DMS114 treated with DMSO at 0.1 percent for 48 hours (cell line): Measurements from ENCODE around the gene ARID5B.
A peak's percentile ranks its signal among the peaks of the same experiment; 100 is the strongest.

ENCODE experiments used
- DNase-seq: peaks from one replicate; lab custom pipeline; 2025; ENCODE audit not compliant: unreplicated experiment; lab: John Stamatoyannopoulos, UW

ARID5B gene

GRCh38 chr10:61987537-61987936 lies 86.0 kb downstream of the ARID5B start:
- DNase-seq, result no peak

GRCh38 chr10:61987951-61988379 lies 86.5 kb downstream of the ARID5B start:
- no peak for DNase-seq

DNA sequence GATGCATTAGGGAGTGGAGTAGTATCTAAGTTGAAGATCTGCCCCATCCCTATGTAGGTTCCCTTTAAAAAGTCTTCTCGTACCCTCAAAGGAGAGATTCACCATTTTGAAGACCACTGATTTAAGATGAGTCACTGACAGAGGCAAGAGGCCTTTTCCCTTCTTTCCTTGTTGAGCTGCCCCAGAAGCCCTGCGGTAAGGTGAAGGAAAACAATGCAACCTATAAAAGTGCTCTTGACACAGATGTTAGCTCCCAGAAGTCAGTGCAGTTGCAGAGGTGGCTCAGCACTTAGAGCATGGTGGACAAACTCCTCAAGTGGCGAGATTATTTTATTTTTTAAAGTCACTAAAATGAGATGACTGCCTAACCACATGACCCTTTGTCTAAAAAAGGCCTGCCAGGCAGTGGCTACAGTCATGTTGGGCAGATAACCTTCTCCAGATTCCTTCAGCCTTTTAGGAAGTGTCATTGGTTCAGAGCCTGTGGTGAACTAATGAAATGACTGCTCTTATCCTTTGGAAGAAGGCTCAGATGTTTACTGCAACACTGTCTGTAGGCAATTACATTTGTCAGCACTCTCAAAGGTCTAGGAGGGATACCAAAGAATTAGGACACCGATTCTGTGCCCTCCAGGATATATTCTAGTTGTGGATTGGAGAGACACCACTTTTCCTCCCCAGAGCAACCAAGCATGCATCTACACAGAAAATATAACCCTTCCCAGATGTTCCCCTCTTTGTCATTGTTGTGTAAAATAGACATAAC lies 88.7 kb downstream of the ARID5B start:
- no peak for DNase-seq

DNA sequence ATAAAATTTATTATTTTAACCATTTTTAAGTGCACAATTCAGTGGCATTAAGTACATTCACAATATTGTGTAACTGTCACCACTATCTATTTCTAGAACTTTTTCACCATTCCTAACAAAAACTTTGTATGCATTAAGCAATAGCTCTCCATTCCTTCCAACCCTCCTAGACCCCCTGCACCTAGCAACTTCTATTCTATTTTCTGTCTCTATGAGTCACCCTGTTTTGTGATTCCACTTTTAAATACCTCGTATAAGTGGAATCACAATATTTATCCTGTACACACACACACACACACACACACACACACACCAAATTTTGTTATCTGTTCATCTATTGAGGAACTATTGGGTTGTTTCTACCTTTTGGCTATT lies 89.2 kb downstream of the ARID5B start:
- no peak for DNase-seq

DNA sequence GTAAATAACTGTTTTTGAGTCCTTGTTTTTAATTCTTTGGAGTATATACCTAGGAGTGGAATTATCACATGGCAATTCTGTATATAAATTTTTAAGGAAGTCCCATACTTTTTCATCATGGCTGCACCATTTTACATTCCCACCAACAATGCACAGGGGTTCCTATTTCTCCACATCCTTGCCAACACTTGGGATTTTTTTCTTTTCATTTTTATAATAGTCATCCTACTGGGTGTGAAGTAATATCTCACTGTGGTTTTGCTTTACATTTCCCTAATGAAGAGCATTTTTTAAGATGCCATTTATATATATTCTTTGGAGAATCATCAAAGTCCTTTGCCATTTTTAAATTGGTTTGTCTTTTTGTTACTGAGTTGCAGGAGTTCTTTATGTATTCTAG lies 89.7 kb downstream of the ARID5B start:
- DNase-seq, result no peak

GRCh38 chr10:61992059-61992460 lies 90.6 kb downstream of the ARID5B start:
- DNase-seq, result no peak

DNA sequence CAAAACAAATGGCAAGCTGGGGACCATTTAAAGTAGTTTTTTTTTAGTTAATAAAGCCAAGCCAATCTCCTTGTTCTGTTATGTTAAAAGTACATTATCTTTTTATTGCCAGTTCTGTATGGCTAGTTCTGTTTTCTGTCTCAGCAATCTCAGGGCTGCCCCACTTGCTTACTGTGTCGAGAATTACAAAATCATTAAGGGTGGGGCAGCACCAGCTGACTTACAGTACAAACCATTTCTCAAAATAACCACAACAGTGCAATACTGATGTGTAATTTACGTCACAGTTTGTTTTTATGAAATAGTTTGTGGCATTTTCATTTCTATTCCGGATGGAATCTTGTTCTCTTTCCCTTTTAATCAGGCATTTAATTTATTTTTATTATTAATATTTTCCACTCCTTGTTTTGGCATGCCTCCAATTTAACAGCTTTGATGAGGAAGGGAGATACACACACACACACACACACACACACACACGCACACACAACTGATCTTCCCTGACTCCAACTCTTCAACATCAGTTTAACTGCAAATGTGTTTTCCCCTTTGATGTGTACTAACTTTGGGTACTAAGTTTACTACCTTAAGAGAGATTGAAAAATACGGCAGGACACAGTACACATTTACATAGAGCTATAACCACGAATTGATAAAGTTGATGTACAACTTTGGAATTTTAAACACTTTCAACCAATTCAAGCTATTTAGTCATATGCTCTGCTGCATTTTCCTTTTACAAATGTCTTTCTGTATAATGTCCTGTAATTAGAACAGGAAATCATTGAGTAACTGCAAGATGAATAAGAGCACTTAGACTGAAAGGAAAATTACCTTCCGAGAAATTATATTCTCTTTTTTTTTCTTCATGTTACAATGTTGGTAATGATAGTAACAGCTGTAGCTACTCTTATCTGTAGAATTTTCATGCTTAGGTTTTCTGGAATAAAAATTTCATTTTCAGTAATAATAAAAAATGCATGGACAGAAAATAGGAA lies 91.5 kb downstream of the ARID5B start:
- no peak for DNase-seq

DNA sequence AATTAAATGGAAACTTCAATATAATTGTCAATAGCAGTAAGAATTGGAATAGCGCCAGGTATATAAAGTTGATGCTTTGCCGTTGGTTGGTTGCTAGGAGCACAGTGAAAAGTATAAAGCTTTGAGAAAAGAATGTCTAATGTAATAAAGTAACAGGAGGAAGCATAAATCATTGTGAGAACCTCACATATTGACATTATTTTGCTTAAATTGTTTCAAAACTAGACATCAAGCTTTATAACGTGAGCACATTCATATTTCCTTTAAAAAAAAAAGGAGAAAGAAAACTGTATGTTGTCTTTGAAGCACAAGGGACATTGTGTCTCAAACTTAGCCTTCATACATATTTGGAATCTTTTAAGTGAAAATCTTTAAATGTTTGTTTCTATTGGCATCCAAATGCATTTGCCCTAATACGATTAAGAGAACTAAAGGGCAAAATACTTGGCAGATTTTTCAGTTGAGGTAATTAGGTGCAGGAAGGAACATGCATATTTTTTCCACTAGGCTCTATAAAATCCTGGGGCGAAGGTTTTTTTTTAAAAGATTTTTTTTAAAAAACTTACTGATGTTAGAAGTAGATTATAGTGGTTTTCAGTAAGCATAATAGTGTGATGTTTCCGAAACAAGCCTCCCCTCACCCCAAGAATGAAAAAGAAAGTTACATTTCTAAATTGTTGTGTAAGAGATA lies 92.4 kb downstream of the ARID5B start:
- DNase-seq, result peak; percentile 70

- DNase-seq, result peak; percentile 67
These were observed 93.1 kb downstream of the ARID5B start for GRCh38 chr10:61994405-61995219.

GRCh38 chr10:61995220-61995503 lies 93.7 kb downstream of the ARID5B start:
- DNase-seq, result no peak

DNA sequence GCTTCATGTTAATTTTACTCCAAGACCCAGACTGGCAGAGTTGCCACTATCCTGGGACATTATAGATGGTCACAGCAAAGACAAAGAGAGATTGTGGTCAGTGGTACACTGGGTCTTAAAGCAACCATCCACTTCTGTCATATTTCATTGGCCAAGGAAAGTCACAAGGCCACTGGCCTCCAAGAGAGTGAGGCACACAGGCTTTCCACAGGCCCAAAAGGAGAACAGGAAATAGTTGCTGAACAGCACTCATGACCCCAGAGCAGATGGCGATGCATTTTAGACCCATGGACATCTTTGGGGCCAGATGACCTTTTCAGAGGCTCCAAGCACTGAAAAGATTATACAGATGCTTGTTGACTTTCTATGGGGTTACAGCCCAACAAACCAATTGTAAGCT lies 97.4 kb downstream of the ARID5B start:
- no peak for DNase-seq

- no peak for DNase-seq
These were observed 98.6 kb downstream of the ARID5B start for GRCh38 chr10:62000037-62000603.

DNA sequence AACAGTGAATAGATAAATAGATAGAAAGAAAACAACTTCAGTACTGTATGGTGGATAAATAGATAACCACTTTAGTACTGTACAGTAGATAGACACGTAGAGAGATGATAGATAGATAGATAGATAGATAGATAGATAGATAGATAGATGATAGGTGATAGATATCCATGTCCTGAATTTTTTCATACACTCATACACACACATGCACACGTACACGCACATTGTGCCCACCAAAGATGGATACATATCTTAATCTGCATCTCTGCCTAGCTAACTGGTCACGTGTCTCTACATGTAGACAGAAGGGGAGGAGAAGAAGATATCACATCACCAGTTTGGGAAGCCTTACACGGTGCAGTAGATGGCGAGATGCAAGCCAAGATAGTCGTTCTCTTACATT lies 99.2 kb downstream of the ARID5B start:
- DNase-seq, result no peak

GRCh38 chr10:62001898-62002297 lies 100.4 kb downstream of the ARID5B start:
- no peak for DNase-seq

- DNase-seq, result no peak
These were observed 101.3 kb downstream of the ARID5B start for GRCh38 chr10:62002753-62003152.

- DNase-seq, result no peak
These were observed 102.5 kb downstream of the ARID5B start for GRCh38 chr10:62004042-62004441.

DNA sequence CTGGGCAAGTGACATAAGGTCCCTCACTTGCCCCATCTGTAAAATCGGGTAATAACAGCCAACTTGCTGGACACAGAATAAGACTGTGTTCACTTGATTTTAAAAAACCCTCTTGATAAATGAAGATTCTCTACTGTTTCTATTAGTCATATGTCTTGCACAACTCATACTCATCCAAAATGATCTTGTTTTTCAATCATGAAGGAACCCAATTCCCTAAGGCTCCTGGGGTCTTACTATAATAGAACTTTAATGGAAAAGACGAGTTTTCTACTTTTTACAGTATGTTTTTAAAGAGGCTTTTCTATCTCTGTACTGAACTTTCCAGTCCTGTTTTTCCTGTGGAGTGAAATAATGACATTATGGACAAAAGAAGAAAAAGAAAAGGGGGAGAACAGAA lies 103.8 kb downstream of the ARID5B start:
- no peak for DNase-seq

- DNase-seq, result no peak
These were observed 104.2 kb downstream of the ARID5B start for GRCh38 chr10:62005687-62006086.

GRCh38 chr10:62007145-62007544 lies 105.6 kb downstream of the ARID5B start:
- DNase-seq, result no peak

DNA sequence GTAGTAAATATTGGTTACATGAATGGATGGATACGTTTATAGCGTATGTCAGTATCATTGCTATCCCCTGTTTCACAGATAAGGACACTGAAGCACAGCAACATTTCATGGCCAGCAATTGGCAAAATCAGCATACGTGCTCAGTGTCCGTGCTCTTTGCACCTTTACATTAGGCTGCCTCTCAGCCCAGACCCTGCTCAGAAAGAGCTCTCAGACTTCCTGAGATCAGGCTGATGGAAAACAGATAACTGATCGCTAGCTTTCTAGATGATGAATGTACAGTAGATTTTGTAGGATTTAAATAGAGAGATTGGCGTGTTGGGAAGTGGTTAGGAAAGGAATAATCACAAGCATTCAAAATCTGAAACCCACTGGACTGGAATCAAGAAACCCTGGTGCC lies 106.7 kb downstream of the ARID5B start:
- DNase-seq, result no peak

DNA sequence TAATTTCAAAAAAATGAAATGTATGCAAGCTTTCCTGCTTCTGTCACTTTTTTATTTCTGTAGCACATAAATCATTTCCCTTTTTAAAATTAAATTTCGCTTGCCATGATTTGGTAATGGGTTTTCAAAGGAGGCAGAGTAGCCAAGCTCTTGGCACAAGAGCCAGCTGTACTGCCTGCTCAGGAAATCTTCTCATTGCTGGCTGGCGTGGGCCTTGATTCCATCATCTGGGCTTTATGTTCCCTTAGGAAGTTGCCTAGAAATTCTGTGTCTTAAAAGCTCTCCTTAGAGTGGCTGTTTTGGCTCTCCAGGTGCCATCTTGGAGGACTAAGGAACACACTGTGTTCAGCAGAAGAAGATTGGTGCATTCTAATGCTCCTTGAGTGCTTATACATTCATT lies 107.4 kb downstream of the ARID5B start:
- no peak for DNase-seq
